ENCODE results near the gene PTPRG. TPM values are rescaled to one million over a fixed set of nuclear protein-coding genes. Genes with fewer than 3 reads are reported as not detected.

Gene PTPRG
- total and polyA plus RNA-seq, 10 of the 15 experiments (the other 5 are each of a cell fraction or from before 2014, with no cell fraction given): 0.29 to 20.7 (median 1.4) TPM

- ATAC-seq (no peak), FAIRE-seq (no peak), DNase-seq (ENCODE audit: low read depth, low spot score) (no peak)
- no peak overlapping the region for H3K4me3 ChIP-seq
- 60% methylated on average over 3 of the region's 3 CpGs for WGBS (ENCODE audit: insufficient coverage, insufficient replicate concordance, low lambda C conversion rate, missing lambda C conversion rate)
- ChIA-PET SMC1A (ENCODE audit: uncharacterized antibody, unreplicated experiment) (interaction anchor here (0.7 to 5.5 kb wide), 11 partner anchors 9 to 1206 kb away, joined by 3 to 34 read pairs (median 9); no protein-coding TSS in a partner anchor), CTCF (interaction anchor here (0.9 to 2.4 kb wide), 4 partner anchors 12 to 508 kb away, joined by 3 to 7 read pairs (median 4); no protein-coding TSS in a partner anchor), RAD21 (ENCODE audit: unreplicated experiment) (interaction anchor here (0.6 to 4.4 kb wide), 8 partner anchors 9 to 116 kb away, joined by 3 to 19 read pairs (median 3); no protein-coding TSS in a partner anchor), POLR2A (interaction anchor here (0.6 to 1.9 kb wide), 5 partner anchors 10 to 297 kb away, joined by 5 to 10 read pairs (median 5); no protein-coding TSS in a partner anchor)
- no peaks in the 10 kb centered on the region for H3K79me2 ChIP-seq (ENCODE audit: control insufficient read depth, insufficient read depth, low read length)
- no peaks in the 10 kb centered on the region for H3K9me3 ChIP-seq (replicated peaks; ENCODE audit: control insufficient read depth, insufficient read depth, low read length)
- intact Hi-C loops (cut with micrococcal nuclease; ENCODE audit: unreplicated experiment) (loop anchor here (5.0 kb wide), 1 partner anchor 118 kb away; the partner anchor contains the start of gene PTPRG), in situ Hi-C loops (cut with MboI) (no loop called here)
- no peak overlapping the region for H3K9ac ChIP-seq (ENCODE audit: control insufficient read depth, insufficient read depth, low read length)
- no peaks in the 10 kb centered on the region for H3K36me3 ChIP-seq (ENCODE audit: control insufficient read depth in 2 of 2, insufficient read depth in 2 of 2, low read length in 1 of 2)
- no peak overlapping the region for H3K4me2 ChIP-seq (ENCODE audit: control insufficient read depth, insufficient read depth)
- no peaks in the 10 kb centered on the region for H4K20me1 ChIP-seq (ENCODE audit: control insufficient read depth, insufficient read depth)
- H3K27me3 ChIP-seq (replicated peaks in 1 of 2; ENCODE audit: control insufficient read depth in 2 of 2, insufficient read depth in 2 of 2, low read length in 1 of 2): no peaks in the 10 kb centered on the region; a peak in 1 of 4 replicates
- H3K27ac ChIP-seq (ENCODE audit: control insufficient read depth, insufficient read depth): no peak overlapping the region
- TF ChIP-seq SREBF1 (IDR thresholded peaks at IDR 0.05; ENCODE audit: low read length) (no peak), ZBED1 (IDR thresholded peaks at IDR 0.05; ENCODE audit: borderline replicate concordance) (no peak), USF2 (IDR thresholded peaks at IDR 0.05; ENCODE audit: borderline replicate concordance, low read depth, low read length) (no peak), MLLT1 (IDR thresholded peaks at IDR 0.05) (no peak), RAD51 (IDR thresholded peaks at IDR 0.05) (no peak), CUX1 (IDR thresholded peaks at IDR 0.05; ENCODE audit: insufficient replicate concordance, low read depth, low read length) (no peak)
- no peak overlapping the region for H2AFZ ChIP-seq (ENCODE audit: control insufficient read depth, low read depth, low read length)
- BruUV-seq (replicated peaks): no TSS peak
- H3K4me1 ChIP-seq (ENCODE audit: control insufficient read depth, insufficient read depth, low read length): no peaks in the 10 kb centered on the region
These were observed 119.2 kb downstream of the PTPRG start for GRCh38 chr3:61680617-61681016.
